ENCODE data around the gene TINAGL1.

TINAGL1 gene

DNA sequence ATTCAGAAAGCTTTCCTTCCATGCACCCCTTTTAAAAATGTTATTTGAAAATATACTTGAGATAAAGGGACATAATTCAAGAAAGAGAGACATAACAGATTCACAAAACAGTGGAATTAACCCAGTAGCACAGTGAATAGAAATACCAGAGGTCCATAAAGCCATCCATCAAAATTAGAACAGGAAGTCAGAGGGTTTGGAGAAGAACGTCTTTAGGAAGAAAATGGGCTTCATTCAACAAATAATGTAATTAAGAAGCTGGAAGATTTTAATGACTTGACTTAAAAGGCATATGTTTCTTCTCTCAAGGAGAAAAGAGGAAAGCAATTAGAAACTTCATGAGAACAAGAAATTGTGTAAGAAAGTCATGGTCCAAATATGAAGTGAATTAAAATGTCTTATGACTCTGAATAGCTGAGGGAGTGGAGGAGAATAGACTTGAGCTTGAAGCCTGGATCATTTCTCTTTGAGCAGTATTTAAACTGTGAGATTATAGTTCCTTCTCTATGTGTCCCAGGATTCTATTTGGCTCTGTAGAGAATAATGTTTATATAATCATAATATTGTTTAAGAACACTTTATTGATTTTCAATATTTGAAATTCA lies 33.3 kb downstream of the TINAGL1 start:
- no peak for DNase-seq

DNA sequence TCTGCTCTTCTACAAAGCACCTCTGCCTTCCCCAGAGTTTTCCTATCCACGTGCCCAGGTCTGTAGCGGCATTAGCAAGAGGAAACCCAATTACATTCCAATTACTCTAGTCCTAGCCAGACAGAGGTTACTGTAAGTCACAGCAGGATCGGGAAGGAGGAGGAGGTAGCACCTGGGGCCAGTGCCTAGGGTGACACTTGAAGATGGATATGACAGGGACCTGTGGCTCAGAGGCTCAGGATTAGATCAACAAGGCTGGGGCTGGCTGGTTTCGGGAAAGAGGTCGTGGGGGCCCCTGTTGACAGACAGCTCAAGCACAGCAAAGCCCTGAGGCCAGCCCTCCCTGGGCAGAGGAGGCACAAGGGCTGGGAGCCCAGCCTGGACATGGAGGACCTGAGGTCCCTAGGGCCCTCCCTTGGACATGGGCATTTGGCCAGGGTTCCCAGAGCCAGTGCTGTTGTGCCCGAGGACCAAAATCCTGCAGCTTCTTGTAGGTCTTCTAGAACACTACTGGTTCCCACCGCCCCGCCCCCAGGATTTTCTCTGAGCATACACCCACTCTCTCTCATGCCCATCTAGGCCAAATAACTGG lies 38.2 kb downstream of the TINAGL1 start:
- DNase-seq = no peak

DNA sequence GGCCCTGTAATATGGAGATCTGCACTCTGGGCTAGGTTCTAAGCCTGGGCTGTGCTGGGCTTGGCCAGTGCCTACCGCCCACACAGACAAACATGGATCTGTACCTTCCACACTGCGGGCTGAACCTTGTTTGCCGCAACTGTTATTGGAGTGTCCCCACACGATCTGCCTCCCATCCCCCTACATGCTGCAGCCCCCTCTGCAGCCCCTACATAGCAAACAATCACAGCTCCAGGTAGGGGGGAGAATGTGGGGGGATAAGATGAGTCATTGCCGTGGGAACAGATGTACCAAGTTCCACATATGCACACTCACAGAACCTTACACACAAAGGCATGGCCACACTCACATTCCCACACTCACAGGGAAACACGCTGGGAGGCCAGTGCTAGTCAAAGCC lies 39.1 kb downstream of the TINAGL1 start:
- no peak for DNase-seq

DNA sequence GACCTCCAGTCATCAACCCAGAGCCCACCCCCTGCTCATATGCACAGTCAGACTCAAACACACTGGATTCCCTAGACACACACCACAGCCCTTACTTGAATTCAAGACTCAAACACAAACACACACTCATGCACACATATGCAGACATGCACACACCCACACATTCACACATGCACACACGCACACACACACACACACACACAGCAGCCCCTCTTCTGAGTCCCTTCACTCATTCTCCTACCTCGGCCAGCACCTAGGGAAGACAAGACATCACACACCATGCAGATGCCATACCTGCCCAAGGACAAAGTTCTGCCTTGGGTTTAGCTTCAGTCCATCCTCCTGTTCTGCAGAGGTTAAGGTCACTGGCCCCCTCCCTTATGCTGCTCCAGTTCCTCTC lies 39.6 kb downstream of the TINAGL1 start:
- DNase-seq = no peak

DNA sequence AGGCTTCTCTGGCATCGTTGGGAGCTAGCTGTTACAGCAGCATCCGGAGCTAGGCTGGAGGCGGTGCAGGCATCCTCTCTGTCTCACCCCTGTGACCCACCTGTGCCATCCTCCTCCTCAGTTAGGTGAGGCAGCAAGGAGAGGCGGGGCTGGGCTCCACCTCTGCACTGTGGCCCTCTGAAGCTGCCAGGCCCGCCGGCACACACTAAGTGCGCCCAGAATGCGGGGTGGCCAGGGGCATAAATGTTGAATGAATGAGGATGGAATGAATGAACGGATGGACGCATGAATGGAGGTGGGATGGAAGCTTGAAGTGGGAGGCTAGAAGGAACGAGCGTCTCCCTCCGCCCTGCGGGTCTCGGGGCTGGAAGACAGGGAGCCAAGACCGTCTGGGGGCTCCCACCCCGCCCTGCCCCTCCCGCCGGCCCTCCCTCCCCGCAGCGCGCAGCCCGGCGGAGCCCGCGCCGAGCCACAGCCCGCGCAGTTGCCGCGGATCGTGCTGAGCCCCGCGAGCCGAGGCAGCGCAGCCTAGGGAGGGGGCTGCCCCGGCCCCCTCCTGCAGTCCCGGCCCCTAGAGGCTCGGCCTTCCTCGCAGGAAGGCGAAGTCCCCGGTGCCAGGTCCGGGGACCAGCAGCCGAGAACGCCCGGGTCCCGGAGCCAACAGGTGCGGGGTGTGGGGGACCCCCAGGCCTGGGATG lies 41.1 kb downstream of the TINAGL1 start, which contains the start of gene HCRTR1:
Gene HCRTR1, plus strand, starts transcription at position 472 of the 698 bp plus-strand sequence. CDS start 1,504 bp downstream, outside the sequence.
- no peak for DNase-seq

DNA sequence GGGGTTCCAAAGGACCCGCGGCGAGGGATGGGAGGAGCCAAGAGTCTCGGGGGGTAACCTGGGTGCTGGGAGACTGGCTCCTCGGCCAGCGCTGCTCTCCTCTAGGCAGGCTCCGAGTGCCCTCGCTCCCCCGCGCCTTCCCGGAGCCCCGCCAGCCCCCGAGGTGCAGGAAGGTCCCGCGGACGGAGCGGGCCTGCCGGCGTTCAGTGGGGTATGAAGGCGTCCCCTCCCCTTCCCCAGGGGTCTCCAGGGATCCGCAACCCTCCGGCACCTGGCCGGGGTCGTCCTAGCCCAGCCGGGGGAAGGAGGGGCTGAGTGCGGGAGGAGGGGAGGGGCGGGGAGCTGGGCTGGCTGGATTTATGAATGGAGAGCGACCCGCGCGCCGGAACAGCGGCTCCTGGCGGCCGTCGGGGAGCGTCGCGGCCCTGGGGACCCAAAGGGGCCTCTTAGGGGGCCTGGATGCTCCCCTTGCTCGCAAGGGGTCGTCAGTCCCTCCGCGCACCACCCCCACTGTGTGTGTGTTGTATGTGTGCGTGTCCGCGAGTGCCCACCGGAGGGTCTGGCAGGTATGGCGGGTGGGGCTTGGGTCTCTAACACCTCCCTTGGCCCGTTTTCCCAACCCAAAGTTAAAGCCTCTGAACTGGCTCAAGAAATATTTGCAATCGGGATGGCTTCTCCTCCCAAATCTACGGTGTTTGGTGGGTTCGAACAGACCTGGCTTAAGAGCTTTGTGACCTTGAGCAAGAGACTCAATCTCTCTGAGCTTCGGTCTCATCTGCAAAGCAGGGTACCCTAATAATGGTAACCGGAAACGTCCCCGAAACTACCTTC lies 41.8 kb downstream of the TINAGL1 start:
- peak; percentile 48 for DNase-seq

DNA sequence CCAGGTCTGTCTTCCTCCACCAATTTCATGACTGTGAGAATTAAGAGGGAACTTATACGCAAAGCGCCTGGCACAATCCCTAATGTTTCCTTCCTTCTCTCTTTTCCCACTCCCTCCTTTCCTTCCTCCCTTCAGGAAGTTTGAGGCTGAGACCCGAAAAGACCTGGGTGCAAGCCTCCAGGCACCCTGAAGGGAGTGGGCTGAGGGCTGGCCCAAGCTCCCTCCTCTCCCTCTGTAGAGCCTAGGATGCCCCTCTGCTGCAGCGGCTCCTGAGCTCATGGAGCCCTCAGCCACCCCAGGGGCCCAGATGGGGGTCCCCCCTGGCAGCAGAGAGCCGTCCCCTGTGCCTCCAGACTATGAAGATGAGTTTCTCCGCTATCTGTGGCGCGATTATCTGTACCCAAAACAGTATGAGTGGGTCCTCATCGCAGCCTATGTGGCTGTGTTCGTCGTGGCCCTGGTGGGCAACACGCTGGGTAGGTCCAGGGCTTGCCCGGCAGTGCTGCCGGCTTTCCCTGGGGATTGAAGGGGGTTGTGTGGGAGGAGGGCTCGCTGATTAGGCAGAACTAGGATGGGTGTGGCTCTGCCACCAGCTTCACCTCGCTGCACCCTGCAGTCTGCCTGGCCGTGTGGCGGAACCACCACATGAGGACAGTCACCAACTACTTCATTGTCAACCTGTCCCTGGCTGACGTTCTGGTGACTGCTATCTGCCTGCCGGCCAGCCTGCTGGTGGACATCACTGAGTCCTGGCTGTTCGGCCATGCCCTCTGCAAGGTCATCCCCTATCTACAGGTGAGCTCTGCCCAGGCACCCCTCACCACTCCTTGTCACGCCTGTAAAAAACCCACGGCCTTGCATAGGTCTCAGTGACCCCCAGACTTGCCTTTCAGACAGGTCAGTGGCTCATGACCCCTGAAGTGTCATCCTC lies 42.9 kb downstream of the TINAGL1 start:
- DNase-seq = no peak

DNA sequence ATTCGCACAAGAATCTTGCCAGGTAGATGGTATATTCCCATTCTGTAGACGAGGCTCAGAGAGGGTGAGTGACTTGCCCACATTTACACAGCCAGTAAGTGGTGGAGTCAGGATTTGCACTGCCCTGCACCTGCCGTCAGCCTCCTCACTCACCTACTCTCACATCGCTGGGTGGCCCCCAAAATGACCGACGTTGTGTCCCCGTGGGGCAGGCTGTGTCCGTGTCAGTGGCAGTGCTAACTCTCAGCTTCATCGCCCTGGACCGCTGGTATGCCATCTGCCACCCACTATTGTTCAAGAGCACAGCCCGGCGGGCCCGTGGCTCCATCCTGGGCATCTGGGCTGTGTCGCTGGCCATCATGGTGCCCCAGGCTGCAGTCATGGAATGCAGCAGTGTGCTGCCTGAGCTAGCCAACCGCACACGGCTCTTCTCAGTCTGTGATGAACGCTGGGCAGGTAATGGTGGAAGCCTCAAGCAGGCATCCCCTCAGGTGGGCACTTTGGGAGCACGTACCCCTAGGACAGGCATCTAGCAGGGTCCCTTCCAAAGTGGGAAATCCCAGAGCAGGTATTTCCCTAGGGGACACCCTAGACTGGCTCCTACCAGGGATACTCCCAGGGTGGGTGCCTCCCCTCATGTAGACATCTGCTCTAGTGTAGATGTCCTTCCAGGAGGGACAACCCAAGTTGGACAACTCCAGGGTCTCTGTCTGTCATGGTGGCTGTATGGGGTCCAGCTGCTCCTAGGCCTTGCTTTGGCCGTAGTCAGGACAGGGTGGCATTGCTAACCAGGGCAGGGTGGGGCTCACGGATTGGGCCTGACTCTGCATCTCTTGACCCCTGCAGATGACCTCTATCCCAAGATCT lies 44.5 kb downstream of the TINAGL1 start:
- no peak for DNase-seq

DNA sequence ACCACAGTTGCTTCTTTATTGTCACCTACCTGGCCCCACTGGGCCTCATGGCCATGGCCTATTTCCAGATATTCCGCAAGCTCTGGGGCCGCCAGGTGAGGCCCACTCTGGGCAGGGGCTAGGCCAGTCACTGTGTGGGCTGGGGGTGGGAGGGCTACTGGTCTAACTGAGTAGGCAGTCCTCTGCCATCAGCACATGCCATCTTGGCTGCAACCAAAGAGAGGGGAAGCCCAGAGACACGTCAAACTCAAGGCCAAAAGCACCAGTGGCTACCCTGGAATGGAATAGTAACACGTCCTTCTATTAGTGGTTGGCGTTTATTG lies 45.1 kb downstream of the TINAGL1 start:
- DNase-seq = no peak

DNA sequence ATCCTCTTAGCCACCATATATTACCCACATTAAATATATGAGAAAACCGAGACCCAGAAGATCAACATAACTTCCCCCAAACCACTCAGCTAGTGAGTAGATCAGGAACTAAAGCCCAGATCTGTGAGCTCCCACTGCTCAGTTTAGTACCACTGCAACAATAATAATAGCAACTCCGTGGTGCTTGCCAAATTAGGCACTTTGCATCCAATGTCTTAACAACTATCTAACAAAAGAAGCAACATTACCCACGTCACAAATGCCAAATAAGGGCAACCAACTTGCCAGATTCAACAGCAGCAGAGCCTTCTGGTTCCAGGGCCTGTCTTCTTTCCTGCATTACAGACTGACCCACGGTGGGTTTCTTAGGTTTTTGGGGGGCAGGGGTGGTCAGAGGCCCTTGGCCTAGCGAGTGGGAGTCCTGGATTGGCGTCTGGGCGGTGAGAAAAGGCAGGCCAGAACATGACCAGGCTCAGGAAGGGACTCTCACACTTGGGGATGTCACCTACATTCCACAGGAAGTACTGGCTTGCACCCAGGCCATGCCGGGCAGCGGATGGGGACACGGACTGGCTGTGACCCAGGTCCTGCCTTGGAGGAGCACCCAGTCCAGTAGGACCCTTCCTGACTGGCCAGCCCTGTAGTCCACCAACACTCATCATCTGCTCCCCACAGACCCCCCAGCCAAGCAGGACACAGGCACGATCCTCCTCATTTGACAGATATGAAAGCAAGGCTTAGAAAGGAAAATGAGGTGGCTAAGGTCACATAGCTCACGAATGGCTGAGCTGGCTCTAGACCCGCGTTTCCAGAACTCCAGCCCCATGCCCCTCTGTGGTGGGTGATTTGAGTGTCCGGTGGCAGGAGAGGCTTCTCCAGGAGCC lies 45.8 kb downstream of the TINAGL1 start:
- DNase-seq = no peak

DNA sequence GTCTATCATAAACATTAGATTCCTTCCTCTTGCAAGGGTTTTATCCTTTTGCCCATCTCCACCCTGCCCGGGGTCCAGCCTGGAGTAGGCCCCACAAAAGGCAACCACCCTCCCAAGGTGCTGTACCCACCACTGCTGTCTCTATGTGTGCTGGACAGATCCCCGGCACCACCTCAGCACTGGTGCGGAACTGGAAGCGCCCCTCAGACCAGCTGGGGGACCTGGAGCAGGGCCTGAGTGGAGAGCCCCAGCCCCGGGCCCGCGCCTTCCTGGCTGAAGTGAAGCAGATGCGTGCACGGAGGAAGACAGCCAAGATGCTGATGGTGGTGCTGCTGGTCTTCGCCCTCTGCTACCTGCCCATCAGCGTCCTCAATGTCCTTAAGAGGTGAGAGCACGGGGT lies 47.0 kb downstream of the TINAGL1 start:
- no peak for DNase-seq

DNA sequence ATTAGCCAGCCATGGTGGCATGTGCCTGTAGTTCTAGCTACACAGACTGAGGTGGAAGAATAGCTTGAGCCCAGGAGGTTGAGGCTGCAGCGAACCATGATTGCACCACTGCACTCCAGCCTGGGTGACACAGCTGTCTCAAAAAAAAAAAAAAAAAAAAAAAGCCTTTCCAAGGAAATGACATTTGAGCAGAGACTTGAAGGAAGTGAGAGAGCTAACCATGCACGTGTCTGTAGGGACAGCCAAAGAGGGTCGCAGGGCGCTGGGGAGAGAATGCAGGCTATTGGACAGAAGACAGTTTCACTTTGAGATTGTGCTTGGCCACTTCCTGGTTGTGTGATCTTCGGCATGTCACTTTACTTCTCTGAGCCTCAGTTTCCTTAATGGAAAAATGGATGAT lies 48.0 kb downstream of the TINAGL1 start:
- no peak for DNase-seq

DNA sequence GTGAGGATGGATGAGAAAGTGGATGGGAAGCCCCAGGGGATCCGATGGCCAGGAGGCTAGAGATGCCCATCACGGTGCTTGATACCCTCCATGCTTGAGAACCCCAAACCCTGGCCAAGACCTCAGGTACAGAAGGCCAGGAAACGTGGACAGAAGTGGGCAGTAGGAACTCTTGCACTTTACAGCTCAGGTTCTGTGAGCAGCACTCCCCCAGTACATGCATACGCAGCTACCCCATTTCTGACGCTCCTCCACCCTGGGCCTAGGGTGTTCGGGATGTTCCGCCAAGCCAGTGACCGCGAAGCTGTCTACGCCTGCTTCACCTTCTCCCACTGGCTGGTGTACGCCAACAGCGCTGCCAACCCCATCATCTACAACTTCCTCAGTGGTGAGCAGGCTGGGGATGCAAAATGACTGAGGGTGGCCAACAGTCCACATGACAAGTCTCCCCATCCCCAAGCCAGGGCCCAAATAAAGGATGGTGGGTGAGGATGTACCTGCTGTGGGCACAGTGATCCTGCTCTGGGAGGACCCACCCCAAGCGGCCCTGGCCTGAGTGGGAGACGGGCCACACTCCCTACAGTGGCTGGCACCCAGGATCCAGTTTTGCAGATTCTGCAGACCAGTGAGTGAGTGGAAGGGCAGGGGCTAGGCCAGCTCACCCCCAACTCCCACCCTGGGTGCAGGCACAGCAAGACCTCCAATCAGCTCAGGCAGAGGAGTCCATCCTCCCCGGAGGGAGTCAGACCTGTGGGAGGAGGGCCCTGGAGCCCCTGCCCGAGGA lies 48.6 kb downstream of the TINAGL1 start:
- no peak for DNase-seq

DNA sequence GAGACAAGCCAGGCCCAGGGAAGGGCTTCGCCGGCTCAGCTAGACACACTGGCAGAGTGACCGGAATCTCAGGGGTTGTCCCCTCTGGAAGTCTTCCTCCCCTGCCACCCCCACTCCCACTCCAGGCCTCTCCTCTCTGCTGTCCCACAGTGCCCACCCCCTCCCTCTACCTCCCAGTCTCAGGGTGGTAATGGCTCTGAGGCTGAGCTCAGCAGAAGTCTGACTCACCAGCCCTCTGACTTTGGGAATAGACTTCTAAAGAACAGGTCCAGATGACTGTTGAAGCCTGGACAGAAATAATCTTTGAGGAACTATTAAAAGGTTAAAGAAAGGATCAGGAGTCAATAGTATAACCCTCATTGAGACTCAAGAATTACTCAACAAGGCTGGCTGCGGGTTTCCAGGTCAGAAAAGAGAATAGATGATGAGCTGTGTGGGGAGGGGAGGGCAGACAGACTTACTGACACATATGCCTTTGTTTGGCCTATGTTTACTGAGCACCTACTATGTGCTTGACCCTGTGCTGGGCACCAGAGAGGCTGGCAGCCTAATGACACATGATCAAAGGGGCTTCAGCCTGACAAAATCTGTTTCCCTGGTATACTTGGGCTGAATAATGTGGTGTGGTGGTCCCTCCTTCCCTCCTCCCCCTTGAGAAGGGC lies 49.4 kb downstream of the TINAGL1 start:
- DNase-seq = no peak

DNA sequence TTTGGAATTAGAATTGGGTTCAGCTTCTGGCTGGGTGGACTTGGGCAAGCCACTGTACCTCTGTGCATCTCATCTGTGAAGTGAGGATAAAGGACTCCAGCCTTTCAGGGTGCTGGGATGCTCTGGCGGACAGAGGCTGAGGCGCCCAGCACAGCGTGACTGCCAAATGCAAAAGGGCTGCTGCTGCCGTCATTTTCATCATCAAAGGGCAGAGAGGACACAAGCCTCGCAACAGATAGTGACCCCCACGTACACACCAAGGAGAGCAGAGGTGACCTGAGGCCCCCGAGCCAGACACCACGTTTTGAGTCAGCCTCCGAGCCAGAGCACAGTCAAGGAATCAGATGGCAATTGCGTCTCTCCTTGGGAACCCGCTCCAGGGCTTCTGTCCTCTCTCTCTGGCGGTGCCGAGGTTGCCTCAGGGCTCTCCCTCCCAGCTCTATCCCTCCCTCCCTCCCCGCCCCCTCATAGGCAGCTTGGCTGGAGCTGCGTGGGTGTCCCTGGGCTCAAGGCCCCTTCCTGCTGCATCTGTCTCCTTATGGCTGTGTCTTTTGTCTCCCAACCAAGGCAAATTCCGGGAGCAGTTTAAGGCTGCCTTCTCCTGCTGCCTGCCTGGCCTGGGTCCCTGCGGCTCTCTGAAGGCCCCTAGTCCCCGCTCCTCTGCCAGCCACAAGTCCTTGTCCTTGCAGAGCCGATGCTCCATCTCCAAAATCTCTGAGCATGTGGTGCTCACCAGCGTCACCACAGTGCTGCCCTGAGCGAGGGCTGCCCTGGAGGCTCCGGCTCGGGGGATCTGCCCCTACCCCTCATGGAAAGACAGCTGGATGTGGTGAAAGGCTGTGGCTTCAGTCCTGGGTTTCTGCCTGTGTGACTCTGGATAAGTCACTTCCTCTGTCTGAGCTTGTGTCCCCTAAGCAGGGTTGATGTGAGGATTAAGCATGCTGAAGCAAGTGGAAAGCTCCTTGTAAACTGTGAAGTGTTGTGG lies 50.2 kb downstream of the TINAGL1 start:
- DNase-seq = no peak

DNA sequence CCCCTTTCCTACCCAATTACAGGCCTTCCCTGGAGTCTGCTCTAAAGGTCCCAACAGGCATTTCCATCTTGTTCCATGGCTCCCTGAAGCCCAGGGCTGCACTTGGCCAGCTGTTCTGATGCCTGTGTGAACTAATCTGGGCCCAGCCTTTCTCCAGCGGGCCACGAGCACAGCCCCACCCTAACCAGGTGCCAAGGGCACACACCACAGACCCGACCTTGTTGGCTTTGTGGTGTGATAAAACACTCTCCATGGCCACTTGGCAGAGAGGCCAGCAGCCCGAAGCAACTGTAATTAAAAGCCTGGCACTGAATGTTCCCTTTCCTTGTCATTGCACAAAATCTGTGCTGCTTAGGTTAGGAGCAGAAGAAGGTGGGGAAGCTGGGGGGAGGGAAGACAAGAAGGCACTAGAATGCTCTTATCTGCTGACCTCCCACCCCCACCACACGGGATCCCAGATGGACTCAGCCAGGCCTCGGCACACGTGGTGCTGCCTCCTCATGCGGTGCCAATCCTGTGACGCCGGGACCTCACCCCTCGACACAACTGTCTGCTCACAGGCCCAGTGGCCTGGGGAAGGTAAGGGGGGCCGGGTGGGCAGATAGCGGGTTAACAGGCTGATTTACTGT lies 51.1 kb downstream of the TINAGL1 start:
- no peak for DNase-seq

DNA sequence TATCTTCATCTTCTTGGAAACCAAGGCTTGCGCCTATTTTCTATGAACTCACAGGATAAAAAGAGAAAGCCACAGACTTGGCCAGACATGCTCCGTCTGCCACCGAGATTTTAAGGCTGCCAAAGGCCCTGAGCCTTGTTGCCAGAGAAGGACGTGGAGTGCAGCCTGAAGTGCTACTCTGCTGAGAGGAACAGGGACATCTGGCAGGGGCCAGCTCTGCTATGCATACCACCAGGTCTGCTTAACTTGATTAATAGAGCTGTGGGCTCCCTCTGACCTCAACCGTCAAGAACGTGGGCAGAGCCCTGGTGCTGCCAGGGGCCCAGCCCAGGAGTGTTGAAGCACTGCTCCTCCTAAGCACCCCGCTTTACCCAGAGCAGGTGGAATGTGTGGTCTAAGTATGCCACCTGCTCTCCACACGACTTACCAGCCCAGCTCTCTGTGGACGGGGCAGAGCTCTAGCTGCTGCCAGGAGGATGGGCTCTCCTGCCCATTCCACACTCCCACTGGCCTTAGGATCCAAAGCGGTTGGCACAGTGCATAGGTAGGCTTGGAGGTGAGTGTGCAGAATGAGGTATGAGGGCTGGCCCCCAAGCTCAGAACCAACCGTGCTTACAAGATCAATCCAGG lies 51.7 kb downstream of the TINAGL1 start:
- no peak for DNase-seq

Measured in NCI-H1105 treated with DMSO at 0.1 percent for 48 hours (cell line).